GM12878 (cell line): ENCODE results near the gene GGCT. TPM values are rescaled to one million over a fixed set of nuclear protein-coding genes. Genes with fewer than 3 reads are reported as not detected.
"Not testable (repeated sequence)": the region's sequence is repeated elsewhere in the genome, so short reads cannot be mapped to it uniquely, and the experiment has no call there.

Experiments used
- ATAC-seq: fragments of 200-7000 bp; cut with Tn5 transposase; 3 replicates; pipeline ENCODE4 v1.9.1; 2020; ENCODE audit warnings: mild to moderate bottlenecking, moderate library complexity
- BruUV-seq: library from RNA; stranded (reverse); fragments of 400-500 nt; replicated peaks from 2 replicates; lab custom pipeline; 2021; lab: Mats Ljungman, UMichigan
- CTCF ChIA-PET: fragments of 300-600 bp; sonication (Branson Sonifier 250); formaldehyde crosslinking; extraction: SDS; loops from one replicate; lab custom pipeline; 2021; ENCODE audit warnings: inconsistent platforms; lab: Yijun Ruan, JAX
- POLR2A ChIA-PET: fragments of 350-600 bp; formaldehyde crosslinking; extraction: SDS; loops from one replicate; lab custom pipeline; 2021; ENCODE audit warnings: inconsistent platforms; lab: Charles Lee
- RAD21 ChIA-PET: fragments of 300-600 bp; sonication (Branson Sonifier 250); formaldehyde crosslinking; loops from one replicate; lab custom pipeline; 2023; ENCODE audit warnings: antibody characterized with exemption; ENCODE audit not compliant: unreplicated experiment; lab: Charles Lee
- SMC1A ChIA-PET: fragments of 300-600 bp; sonication (Branson Sonifier 250); formaldehyde crosslinking; loops from one replicate; lab custom pipeline; 2023; ENCODE audit not compliant: unreplicated experiment, uncharacterized antibody; lab: Charles Lee
- DNase-seq: peaks from one replicate; pipeline ENCODE4 v3.0.0-alpha.2; 2011; ENCODE audit warnings: low read depth, low spot score
- FAIRE-seq: peaks from 3 replicates; lab custom pipeline; 2011; peaks lifted over from hg19 to GRCh38; lab: Jason Lieb, UNC
- H2AFZ ChIP-seq: 2 replicates; pipeline ENCODE4 v1.6.0; 2011; ENCODE audit warnings: low read depth, low read length, control low read depth; ENCODE audit not compliant: control insufficient read depth
- H3K27ac ChIP-seq: 2 replicates; pipeline ENCODE4 v1.5.1; 2011; ENCODE audit warnings: control low read depth; ENCODE audit not compliant: control insufficient read depth, insufficient read depth
- H3K27me3 ChIP-seq, 2 experiments: replicated peaks in 1 of 2; 2 replicates each; pipeline versions ENCODE4 v1.6.0 to v1.6.1; 2011; ENCODE audit warnings: low read length in 1 of 2; ENCODE audit not compliant: control insufficient read depth in 2 of 2, insufficient read depth in 2 of 2
- H3K36me3 ChIP-seq, 2 experiments: 2 replicates each; pipeline ENCODE4 v1.5.1; 2011; ENCODE audit warnings: low read length in 1 of 2; ENCODE audit not compliant: control insufficient read depth in 2 of 2, insufficient read depth in 2 of 2
- H3K4me1 ChIP-seq: 2 replicates; pipeline ENCODE4 v1.6.1; 2011; ENCODE audit warnings: mild to moderate bottlenecking, low read length, moderate library complexity, mixed read lengths; ENCODE audit not compliant: control insufficient read depth, insufficient read depth
- H3K4me2 ChIP-seq: 2 replicates; pipeline ENCODE4 v1.6.0; 2011; ENCODE audit warnings: control low read depth; ENCODE audit not compliant: control insufficient read depth, insufficient read depth
- H3K4me3 ChIP-seq: fragments of 200-600 bp; sonication (generic); 2 replicates; pipeline ENCODE4 v1.5.1; 2016
- H3K79me2 ChIP-seq: 2 replicates; pipeline ENCODE4 v1.6.0; 2011; ENCODE audit warnings: low read length; ENCODE audit not compliant: control insufficient read depth, insufficient read depth
- H3K9ac ChIP-seq: 2 replicates; pipeline ENCODE4 v1.8.0; 2011; ENCODE audit warnings: low read length, control low read depth, mixed read lengths; ENCODE audit not compliant: control insufficient read depth, insufficient read depth
- H3K9me3 ChIP-seq: replicated peaks from 3 replicates; pipeline ENCODE4 v1.5.1; 2011; ENCODE audit warnings: mild to moderate bottlenecking, low read length; ENCODE audit not compliant: control insufficient read depth, insufficient read depth
- H4K20me1 ChIP-seq: 2 replicates; pipeline ENCODE4 v1.6.0; 2011; ENCODE audit not compliant: control insufficient read depth, insufficient read depth
- CTCF ChIP-seq, 3 experiments: IDR thresholded peaks in 2 of 3; conservative IDR thresholded peaks in 1 of 3; 2 replicates each; pipeline ENCODE4 v1.5.1; 2011; ENCODE audit warnings: low read depth in 3 of 3, low read length in 3 of 3, mild to moderate bottlenecking in 3 of 3, control low read depth in 2 of 3, moderate library complexity in 2 of 3, inconsistent platforms in 1 of 3, mixed read lengths in 1 of 3; ENCODE audit not compliant: control insufficient read depth in 2 of 3, insufficient read depth in 1 of 3; ENCODE audit errors: extremely low read depth in 1 of 3
- RAD21 ChIP-seq: IDR thresholded peaks from 2 replicates; pipeline ENCODE4 v1.6.1; 2011; ENCODE audit warnings: mild to moderate bottlenecking, low read depth, low read length, moderate library complexity; ENCODE audit not compliant: insufficient read depth
- RAD51 ChIP-seq: fragments of 450-650 bp; IDR thresholded peaks from 2 replicates; pipeline ENCODE4 v1.6.1; 2016; ENCODE audit warnings: moderate library complexity, mild to moderate bottlenecking, inconsistent platforms
- SMC3 ChIP-seq: IDR thresholded peaks from 2 replicates; pipeline ENCODE4 v1.6.1; 2011; ENCODE audit warnings: low read length, improper control_type of control experiment, borderline replicate concordance
- YY1 ChIP-seq: IDR thresholded peaks from 2 replicates; pipeline ENCODE4 v1.6.1; 2011; ENCODE audit warnings: low read depth, mild to moderate bottlenecking, low read length
- WGBS: methylation state at CpG from one replicate; pipeline ENCODE4 v1.1.6; 2016; ENCODE audit warnings: low lambda C conversion rate; ENCODE audit not compliant: insufficient replicate concordance, insufficient coverage; ENCODE audit errors: missing lambda C conversion rate; 5-methylcytosine and 5-hydroxymethylcytosine counted together
- in situ Hi-C: fragments of 300-500 bp; cut with MboI; formaldehyde crosslinking; loops from 9 replicates; pipeline ENCODE4 v1.14.3; 2018; ENCODE audit warnings: mixed read lengths
- intact Hi-C: fragments of 100-400 bp; cut with micrococcal nuclease; formaldehyde crosslinking; loops from one replicate; pipeline ENCODE4 v1.14.2; 2022; ENCODE audit not compliant: unreplicated experiment
- polyA plus RNA-seq, 11 experiments: library from polyadenylated mRNA; depleted of rRNA in 4 of 11; unstranded in 6 of 11; stranded (reverse) in 5 of 11; fragments of >200 nt; fragmentation: Nextera tagmentation in 4 of 11; fragmentation: Illumina TruSeq in 1 of 11; extraction: Ambion mirVana in 4 of 11; extraction: Trizol in 1 of 11; gene quantifications; 1 replicate in 1 of 11; 2 replicates in 10 of 11; pipeline versions ENCODE4 v1.2.1 to v1.2.3, GENCODE V29; 2011 to 2016; ENCODE audit warnings: inconsistent platforms in 2 of 11, missing spikeins in 2 of 11, low read depth in 1 of 11
- total RNA-seq, 4 experiments: library from RNA; depleted of rRNA in 3 of 4; stranded (reverse); fragments of >200 nt in 3 of 4; fragmentation: Illumina TruSeq in 1 of 4; extraction: Trizol in 1 of 4; gene quantifications; 2 replicates each; pipeline versions ENCODE4 v1.2.1 to v1.2.3, GENCODE V29; 2013 to 2021

GGCT gene
- total and polyA plus RNA-seq, 10 of the 15 experiments (the other 5 are each of a cell fraction or from before 2014, with no cell fraction given), result 57.0 to 215 (median 92.3) TPM

DNA sequence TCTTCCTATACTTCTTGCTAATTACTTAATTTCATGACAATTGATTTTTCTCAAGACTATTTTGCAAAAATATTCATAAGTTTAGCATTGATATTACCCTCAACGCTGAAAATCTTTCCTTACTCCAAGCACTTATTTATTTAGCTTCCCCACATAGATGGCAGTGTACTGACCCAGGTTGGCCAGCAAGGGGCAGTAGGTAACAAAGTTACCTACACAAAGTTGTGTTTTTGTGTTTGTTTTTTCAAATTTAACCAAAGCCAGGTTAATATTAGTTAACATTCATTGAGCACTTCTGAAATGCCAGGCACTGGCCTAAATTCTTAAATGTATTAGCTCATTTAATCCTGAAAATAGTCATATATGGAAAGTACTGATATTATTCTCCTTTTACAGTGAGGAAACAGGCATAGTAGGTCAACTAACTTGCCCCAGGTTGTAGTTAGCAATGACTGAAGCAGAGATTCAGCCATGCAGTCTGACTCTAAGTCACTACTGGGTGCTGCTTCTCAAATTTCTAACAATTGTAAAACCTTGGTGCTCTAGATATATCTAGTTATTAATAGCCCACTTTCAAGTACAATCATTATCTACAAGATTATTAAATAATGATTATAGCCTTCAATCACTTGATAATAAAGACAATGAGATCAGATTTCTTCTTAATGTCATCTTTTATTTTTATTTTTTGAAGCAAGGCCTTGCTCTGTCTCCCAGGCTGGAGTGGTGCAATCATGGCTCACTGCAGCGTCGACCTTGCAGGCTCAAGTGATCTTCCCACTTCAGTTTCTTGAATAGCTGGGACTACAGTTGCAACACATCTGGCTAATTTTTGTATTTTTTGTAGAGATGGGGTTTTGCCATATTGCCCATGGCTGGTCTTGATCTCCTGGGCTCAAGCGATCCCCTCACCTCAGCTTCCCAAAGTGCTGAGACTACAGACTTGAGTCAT, 5.8 kb upstream of the GGCT start:
- no peaks in the 10 kb centered on the region; the same call in 2 of the 3 replicates for H3K9me3 ChIP-seq
- H3K27me3 ChIP-seq, result no peaks in the 10 kb centered on the region
- ChIA-PET POLR2A (no interaction called here), SMC1A (interaction anchor here (0.6 to 6.5 kb wide), 15 partner anchors 12 to 236 kb away, joined by 3 to 81 read pairs (median 5); no protein-coding TSS in a partner anchor), CTCF (interaction anchor here (0.7 to 8.7 kb wide), 33 partner anchors 10 to 624 kb away, joined by 3 to 108 read pairs (median 4); partner anchors contain the start of gene NOD1), RAD21 (interaction anchor here (1.0 to 4.1 kb wide), 3 partner anchors 22 to 53 kb away, joined by 5 to 34 read pairs (median 5); no protein-coding TSS in a partner anchor)
- no peaks in the 10 kb centered on the region for H3K36me3 ChIP-seq
- H3K27ac ChIP-seq, result no peak overlapping the region
- no peaks in the 10 kb centered on the region for H3K79me2 ChIP-seq
- no peak overlapping the region for H3K9ac ChIP-seq
- no peak overlapping the region for H2AFZ ChIP-seq
- DNase-seq (no peak), FAIRE-seq (peak; percentile 61), ATAC-seq (peak; percentile 85)
- H3K4me1 ChIP-seq, result no peaks in the 10 kb centered on the region
- no peak overlapping the region for H3K4me3 ChIP-seq
- H4K20me1 ChIP-seq, result no peaks in the 10 kb centered on the region
- no peak for TF ChIP-seq RAD51
- TF ChIP-seq SMC3, result peak; percentile 70; the same call in 1 of the 2 replicates
- TF ChIP-seq YY1, result 0 out of 2 replicates have a peak, but pooled peaks have one; percentile 29
- peak; percentile 67 to 85 (median 82) for TF ChIP-seq CTCF (IDR thresholded peaks at IDR 0.05 in 2 of 3, conservative IDR thresholded peaks at IDR 0.05 in 1 of 3; ENCODE audit: control insufficient read depth in 2 of 3, extremely low read depth in 1 of 3, insufficient read depth in 1 of 3, low read depth in 3 of 3, low read length in 3 of 3)
- TF ChIP-seq RAD21, result peak; percentile 75
- TF ChIP-seq, all 136 proteins: peak for 4
- in situ Hi-C loops (no loop called here), intact Hi-C loops (loop anchor here (1.0 to 2.0 kb wide), 2 partner anchors 54 to 230 kb away; no protein-coding TSS in a partner anchor)
- H3K4me2 ChIP-seq, result no peak overlapping the region
- 72% methylated on average over 4 of the region's 4 CpGs for WGBS
- no TSS peak for BruUV-seq

GRCh38 chr7:30509171-30509857, 4.7 kb upstream of the GGCT start:
- ChIA-PET RAD21 (interaction anchor here (4.1 kb wide), 1 partner anchor 54 kb away, joined by 34 read pairs; no protein-coding TSS in a partner anchor), SMC1A (interaction anchor here (1.4 to 6.5 kb wide), 6 partner anchors 13 to 230 kb away, joined by 6 to 81 read pairs (median 9); no protein-coding TSS in a partner anchor), CTCF (interaction anchor here (0.7 to 8.7 kb wide), 15 partner anchors 9 to 247 kb away, joined by 3 to 108 read pairs (median 8); no protein-coding TSS in a partner anchor)
- H3K4me3 ChIP-seq, H3K4me2 ChIP-seq, H3K27ac ChIP-seq, H3K79me2 ChIP-seq, DNase-seq, intact Hi-C loops, H3K36me3 ChIP-seq, H3K9me3 ChIP-seq, H3K9ac ChIP-seq, H2AFZ ChIP-seq, H3K4me1 ChIP-seq, ATAC-seq, H4K20me1 ChIP-seq, H3K27me3 ChIP-seq, BruUV-seq, in situ Hi-C loops, POLR2A ChIA-PET, FAIRE-seq: not testable (repeated sequence)
- 59% methylated on average over 9 of the region's 9 CpGs for WGBS
